GM03348 (cell line): ENCODE data around the gene NEAT1.

Experiments used
- DNase-seq: peaks from one replicate; pipeline ENCODE4 v3.0.0; 2012; ENCODE audit warnings: low spot score

NEAT1 gene

DNA sequence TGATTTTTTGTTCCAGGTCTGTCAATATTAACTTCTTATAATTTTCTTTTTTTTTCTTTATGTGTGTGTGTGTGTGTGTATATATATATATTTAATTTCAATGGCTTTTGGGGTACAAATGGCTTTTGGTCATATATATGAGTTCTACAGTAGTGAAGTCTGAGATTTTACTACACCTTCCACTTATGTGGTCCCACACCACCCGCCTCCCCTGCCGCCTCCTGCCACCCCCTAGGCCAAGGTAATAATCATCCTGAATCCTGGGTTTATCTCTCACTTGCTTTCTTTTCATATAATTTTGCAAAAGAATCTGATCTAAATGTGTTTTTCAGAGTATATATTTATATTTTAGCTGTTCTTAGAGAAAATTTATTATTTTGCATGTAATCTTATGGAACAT lies 11.1 kb downstream of the NEAT1 start:
- DNase-seq, result no peak

DNA sequence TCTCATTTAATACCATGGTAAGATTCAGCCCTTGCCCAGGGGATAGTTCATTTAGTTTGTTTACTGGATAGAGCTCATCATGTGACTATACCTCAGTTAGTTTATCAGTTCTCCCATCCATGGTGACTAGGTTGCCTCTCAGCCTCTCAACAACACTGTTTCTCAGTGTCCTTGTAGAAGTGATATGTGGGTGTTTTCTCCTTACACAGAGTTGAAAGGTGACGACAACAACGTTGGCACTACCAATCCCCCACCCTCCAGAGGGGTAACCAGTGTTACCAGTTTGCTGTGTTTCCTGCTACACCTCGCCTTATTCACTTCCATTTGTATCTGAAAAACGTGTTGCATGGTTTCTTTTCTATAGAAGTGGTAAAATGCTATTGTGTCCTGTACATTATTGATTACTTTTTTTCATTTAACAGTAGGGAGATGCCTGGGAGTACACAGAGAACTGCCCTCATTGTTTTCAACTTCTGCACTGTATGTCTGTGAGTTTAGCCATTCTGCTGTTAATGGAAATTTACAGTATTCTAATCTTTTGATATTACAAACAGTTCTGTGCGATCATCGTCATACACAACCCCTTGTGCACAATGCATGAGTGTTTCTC lies 11.6 kb downstream of the NEAT1 start:
- DNase-seq, result no peak

DNA sequence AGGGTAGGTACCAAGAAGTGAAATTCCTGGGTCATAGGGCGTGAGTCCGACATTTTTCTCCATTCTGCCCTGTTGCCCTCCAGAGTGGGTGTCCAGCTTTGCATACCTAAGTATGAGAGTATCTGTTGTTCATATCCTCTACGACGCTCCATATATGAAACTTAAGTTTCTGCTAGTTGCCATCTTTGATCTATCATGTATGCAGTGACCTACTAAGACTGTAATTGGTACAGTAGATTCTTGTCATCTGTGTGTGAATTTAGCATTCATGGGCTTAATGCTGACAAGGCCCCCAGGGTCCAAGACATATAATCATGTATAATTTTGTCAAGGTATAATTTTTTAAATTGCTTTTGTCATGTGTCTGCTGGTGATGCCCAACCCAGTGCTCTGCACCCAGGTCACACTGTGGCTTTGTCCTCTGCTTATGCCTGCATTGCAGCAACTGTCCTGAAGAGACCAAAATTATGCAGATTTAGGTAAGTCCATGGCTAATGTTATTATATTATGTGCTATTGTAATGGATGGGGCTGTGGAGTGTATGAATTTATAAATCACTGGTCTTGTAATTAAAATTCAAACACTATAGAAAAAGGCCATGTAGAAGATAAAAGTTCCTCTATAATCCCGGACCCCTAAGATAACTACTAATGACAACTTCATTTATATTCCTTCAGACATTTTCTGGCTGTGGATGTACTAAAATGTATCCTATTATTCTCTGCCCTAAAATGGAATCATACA lies 12.2 kb downstream of the NEAT1 start:
- DNase-seq, result no peak

DNA sequence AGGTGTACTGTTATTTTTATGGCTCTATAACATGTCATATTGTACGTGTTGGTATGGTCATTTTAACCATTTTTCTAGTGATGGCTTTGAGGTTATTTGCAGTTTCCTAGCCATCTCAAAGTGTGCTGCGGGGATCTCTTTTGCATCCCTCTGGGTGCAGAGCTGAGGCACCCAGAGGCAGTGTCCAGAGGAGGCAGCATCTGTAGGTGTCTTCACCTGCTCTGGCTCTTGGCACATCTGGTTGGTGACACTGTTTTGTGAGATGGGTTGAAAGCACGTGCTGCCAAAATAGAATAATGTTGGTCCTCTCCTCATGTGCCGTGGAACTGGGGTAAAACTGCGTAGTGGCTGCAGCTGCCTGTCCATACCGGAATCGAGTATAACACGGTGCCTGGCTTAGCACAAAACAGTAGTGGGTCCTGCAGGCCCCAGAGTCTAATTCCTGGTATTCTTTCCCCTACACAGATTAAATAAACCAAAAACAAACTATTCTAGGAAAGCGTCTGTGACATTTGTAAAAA lies 12.9 kb downstream of the NEAT1 start:
- no peak for DNase-seq

DNA sequence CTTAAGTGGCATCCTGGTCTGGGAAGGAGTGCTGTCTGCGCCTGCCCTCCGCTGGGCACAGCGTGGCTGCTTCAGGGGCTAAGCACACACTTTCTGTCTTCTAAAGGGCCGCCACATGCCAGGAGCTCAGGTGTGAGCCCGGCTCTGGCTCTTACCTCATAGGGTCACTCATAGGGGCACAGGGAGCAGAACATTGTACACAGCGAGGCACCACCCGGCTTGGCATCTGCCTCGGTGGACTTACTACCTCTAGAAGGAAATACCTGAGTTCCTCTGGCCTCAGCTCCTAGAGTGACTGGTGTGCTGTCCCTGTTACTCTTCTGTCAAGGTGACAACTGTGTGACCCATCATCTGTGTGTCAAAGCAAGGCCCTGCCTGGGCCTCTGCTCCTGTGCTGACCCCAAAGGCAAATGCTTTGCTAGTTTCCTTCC lies 13.4 kb downstream of the NEAT1 start:
- DNase-seq, result no peak

DNA sequence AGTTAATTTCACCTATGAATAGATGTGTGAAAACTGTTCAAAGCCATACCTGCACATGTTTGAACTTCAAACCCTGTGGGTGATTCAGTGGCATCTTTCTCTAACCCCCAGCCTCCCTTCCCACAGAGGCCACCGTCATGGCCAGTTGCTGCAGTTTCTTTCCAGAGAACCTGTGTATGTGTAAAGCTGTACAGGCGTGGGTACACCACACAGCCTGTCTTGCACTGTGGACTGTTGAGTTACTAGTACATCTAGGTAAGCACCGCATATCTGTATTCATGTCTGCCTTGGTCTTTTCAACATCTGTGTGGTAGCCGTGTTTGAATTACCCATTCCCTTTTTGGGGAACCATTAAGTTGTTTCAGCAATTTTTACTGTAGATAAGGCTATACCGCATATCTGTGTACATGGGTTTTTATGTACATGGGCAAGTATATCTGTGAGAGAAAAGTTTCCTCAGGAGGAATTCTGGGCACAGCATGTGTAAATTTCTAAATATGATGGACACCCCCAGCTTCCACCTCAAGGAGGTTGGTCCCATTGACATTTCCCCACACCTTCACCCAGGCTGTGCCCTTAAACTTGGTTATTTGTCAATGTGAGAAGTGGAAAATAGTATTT lies 13.9 kb downstream of the NEAT1 start:
- no peak for DNase-seq

DNA sequence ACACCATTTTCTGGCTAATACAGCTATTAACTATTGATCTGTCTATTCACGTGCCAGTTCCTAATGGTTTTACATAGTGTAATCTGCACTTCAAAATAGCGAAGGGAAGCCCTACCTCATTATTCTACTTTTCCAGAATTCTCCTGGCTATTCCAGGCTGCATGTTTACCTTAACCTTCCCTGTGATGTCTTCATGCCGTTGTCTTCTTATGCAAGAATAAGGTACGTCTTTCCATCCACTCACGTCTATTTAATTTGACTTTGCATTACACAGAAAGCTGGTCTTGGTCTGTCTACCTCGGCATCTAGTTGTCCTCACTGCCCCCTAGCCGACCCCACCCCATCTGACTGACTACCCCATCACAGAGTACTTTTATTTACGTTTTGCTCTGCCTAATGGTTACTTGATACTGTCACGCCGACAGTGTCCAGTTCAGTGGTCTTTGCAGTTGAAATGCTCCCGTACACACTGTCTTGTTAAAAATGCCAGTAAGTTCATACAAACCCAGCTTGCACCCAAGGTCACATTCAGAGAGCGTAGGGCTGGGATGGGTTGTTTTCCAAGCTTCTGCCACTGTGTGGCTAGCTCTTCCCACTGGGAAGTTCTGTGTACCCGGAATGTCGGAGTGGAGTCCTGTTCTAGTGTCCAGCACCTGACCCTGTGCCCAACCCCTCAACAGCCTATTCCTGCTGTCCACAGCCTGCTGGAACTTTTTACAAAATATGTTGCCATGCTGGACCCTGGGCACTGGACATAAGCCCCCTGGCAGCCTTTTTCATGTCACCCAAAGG lies 15.0 kb downstream of the NEAT1 start:
- no peak for DNase-seq

DNA sequence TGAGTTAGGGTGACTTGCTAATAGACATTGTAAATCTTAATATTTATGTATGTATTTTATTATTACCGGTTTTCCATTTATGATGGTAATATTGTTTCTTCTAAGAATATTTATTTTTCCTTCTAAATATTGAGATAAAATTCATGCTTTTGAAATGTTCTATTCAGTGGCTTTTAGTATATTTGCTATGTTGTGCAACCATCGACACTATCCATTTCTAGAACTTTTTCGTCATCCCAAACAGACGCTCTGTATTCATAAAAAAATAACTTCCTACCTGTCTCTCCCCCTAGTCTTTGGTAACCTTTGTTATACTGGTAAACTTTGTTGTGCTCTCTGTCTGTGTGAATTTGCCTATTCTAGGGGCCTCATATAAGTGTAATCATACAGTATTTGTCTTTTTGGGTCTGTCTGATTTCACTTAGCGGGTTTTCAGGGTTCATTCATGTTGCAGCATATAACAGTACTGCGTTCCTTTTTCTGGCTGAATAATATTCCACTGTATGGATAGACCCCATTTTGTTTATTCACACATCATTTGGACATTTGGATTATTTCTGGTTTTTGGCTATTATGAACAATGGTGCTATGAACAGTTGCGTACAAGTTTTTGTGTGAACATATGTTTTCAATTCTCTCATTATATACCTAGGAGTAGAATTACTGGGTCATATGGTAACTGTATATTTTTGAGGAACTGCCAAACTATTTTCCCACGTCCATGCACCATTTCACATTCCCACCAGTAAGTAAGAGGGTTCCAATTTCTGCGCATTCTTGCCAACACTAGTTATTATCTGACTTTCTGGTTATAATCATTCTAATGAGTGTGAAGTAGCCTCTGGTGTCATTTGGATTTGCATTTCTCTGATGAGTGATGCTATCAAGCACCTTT lies 15.9 kb downstream of the NEAT1 start:
- DNase-seq, result no peak

DNA sequence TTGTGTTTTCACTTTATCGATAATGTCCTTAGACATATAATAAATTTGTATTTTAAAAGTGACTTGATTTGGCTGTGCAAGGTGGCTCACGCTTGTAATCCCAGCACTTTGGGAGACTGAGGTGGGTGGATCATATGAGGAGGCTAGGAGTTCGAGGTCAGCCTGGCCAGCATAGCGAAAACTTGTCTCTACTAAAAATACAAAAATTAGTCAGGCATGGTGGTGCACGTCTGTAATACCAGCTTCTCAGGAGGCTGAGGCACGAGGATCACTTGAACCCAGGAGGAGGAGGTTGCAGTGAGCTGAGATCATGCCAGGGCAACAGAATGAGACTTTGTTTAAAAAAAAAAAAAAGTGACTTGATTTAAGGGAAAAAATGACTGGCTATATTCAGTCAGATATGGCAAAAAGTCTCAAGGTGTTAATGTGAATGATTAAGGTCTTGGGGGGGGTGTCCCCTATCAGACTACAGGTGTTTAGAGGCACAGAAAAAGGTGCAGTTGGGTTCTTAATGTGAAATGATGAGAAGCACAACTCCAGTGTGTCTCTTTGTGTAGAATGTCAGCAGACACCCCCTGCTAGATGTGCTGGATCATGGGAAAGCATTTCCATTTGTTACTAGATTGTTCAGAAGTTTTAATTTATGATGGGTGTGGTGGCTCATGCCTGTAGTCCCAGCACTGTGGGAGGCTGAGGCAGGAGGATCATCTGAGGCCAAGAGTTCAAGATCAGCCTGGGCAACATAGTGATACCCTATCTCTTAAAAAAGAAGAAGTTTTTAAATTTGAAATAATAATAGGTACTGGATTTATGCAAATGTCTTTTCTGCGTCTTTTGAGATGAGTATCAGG lies 17.0 kb downstream of the NEAT1 start:
- no peak for DNase-seq

DNA sequence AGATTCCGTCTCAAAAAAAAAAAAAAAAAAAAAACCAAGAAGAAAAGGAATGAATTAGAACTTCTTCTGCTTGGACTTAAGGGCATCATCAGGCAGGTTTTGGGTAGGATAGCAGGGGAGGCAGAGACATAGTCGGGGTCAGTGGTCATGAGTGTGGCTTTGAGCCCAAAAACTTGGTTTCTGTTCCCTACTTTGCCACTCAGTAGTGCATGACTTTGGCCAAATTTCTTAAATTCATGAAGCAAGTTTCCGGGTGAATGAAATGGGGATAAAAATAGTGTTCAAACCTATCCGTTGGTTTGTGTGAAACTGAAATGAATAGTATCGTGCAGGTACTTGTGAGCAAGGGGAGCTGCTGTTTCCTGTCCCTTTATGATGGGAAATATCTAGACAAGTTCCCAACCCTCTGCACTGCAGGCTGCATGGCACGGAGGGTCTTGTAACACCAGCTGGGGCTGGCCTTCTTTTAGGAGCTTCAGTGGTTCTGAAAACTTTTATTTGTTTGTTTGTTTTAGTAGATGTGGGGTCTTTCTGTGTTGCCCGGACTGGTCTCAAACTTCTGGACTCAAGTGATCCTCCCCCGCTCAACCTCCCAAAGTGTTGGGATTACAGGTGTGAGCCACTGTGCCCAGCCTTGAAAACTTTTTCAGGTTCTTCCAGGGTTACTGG lies 18.4 kb downstream of the NEAT1 start:
- no peak for DNase-seq

DNA sequence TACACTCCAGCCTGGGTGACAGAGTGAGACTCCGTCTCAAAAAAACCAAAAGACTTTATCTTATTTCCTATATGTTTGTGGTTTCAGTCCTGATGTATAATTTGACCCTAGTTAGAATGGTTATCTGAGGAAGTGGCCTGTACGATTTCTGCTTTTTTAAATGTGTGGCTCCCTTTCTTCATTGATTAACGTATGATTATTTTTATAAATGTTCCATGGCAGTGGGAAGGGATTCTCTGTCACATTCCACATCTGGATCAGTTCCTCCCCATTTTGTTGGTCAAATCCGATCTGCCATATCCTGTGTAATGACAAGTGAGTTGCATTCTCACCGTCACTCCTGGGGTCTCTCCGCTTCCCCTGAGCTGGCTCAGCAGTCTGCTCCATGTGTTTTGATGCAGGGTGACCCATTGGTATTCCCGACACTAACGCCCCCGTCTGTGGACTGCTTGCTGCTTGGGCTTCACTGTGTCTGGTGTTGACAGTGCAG lies 20.3 kb downstream of the NEAT1 start:
- no peak for DNase-seq

DNA sequence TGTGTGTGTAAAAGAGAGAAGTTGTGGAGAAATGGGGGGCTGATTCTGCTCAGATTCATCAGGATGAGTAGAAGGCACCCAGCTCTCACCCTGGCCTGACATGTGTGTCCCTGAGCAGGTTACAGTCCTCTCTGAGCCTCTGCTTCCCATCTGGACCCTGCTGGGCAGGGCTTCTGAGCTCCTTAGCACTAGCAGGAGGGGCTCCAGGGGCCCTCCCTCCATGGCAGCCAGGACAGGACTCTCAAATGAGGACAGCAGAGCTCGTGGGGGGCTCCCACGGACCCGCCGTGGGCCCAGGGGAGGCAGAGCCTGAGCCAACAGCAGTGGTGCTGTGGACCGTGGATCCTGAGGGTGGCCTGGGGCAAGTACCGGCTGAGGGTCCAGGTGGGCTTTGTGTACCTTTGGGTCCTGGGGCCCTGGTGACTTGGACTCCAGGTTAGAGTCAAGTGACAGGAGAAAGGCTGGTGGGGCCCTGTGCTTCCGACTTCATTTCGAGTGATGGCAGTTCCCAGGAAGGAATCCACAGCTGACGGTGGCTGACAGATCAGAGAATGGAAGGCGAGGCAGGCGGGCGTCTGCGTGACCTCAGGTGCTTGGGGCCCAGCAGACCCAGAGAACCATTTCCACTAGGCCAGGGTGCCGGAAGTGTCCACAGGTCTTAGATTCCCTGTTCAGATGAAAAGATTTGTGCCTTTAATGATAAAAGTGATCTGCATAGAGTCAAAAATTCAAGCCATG lies 21.9 kb downstream of the NEAT1 start:
- DNase-seq, result no peak

DNA sequence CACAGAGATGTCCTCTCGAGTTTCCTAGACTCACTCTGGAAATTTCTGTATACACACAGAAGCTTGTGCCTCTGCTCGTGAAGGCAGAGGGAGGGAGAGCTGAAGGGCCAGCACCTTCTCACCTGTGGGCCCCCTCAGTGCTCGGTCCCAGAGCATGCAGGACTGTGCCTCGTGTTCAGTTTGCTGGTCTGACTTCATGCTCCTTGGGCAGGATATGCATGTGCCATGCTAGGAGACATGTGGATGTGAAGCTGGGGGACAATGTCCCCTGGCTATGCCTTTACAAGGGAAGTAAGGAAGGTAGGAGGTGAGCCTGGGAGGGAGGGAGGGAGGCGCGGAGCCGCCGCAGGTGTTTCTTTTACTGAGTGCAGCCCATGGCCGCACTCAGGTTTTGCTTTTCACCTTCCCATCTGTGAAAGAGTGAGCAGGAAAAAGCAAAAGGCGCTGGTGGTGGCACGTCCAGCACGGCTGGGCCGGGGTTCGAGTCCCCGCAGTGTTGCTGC lies 22.6 kb downstream of the NEAT1 start:
- DNase-seq, result no peak

DNA sequence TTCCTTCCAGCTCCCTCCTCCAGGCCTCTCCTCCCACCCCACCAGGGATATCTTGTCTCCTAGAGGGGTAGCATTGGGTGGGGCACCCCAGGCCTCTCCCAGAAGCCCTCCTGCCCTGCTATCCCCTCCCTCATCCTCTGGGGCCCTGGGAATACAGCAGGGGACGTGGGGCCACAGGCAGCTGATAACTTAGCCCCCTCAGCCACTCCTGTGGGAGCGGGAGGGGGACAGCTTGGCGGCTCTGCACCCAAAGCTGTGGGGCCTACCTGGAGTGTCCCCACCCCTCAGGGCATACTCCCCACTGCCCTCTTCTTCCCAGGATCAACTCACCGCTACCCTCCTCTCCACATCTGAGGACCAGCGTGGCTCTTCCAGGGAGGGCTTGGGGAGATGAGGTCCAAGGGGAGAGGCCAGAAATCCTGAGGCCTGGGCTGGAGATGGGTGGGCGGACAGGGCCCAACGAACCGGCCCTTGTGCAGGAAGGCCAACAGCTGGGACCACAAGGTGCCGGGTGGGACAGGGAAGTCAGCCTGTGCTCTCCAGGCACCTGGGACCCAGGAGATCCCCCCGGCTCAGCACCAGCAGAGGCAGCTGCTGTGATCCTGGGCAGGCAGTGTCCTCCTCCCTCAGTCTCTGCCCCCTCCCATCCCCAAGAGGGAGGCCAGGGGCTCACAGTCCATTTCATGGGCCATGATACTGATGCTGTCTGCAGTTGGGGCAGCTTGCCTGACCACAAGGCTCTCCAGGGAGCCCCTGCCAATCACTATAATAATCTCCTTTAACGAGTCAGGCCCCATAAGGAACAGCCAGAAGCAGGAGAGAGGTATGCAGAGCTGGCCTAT lies 23.2 kb downstream of the NEAT1 start:
- no peak for DNase-seq

DNA sequence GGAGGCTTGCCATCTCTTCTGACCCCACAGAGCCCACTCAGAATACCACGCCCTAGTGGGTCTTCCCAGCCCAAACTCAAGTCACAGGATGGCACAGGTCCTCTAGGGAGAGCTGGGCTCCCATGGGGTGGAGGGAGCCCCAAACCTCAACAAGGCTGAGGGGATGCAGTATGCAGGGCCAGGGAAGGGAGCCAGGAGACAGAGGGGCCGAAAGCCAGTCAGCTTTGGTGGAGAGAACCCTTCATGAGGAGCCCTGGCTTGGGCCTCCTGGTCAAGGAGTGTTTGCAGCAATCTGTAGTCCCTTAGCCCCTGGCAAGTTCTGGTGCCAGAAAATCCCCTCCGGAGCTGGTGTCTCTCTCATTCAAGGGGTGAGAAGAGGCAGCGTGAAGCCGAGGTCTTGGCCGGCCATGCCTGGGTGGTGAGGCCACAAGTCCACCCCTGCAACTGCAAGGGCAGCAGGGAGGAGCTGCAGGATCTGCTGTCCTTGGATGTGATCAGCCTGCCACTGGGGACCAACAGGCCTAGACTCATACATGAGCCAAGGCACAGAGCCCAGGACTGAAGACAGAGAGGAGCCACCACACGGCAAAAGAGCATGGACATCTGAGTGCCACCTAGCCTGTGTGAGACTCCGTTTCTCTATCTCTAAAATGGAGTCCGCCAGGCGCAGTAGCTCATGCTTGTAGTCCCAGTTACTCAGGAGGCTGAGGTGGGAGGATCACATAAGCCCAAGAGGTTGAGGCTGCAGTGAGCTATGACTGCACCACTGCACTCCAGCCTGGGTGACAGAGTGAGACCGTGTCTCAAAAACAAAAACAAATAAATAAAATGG lies 24.1 kb downstream of the NEAT1 start:
- DNase-seq, result no peak

DNA sequence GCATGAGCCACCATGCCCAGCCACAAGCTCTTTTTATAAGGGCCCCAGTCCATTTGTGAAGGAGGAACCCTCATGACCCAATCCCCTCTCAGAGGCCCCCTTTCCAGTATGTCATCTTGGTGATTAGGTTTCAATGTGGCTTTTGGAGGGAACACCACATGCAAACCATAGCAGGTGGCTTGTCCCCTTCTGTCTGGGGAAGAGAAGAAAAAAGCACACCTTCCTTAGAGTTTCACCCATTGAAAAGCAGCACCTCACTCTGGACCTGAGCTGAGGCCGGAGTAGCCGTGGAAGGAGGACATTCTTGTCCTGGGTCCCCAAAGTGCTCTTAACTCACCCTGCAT lies 25.4 kb downstream of the NEAT1 start:
- no peak for DNase-seq
